GM18861 (cell line): ENCODE measurements around the gene SERPINA9.
"Not testable (repeated sequence)": the region's sequence is repeated elsewhere in the genome, so short reads cannot be mapped to it uniquely, and the experiment has no call there.

Source experiments
- ATAC-seq: cut with Tn5 transposase; IDR thresholded peaks from one replicate; pipeline ENCODE4 v1.9.1; 2021; ENCODE audit not compliant: unreplicated experiment

Gene SERPINA9

GRCh38 chr14:94428610-94429009 lies 47.4 kb downstream of the SERPINA9 start:
- no peak for ATAC-seq

DNA sequence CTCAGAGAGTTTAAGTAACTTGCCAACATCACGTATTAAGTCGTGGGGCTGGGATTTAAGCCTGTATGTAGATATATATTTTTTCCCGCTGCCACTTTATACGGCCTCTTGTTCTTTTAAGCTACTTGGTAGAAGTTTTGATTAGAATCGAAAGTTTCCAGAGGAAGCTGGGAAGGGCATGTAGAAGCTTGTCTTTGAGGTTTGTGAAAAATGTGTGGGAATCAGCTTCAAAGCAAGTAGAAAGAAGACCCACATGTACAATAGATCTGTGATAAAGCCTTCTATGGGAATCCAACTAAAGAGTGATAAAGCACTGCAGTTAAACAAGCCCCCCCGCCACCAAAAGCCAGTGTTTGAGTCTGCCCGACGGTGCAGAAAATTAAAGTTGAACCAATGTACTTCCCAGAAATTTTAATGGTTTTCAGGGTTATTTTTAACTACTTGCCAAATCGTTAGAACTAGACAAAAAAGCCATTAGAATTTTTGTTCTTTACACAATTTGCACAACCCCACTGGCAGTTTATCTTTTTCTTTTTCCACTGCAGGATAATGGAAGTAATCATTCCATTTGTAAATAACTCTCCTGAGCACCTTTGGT lies 48.9 kb downstream of the SERPINA9 start:
- ATAC-seq, result no peak

DNA sequence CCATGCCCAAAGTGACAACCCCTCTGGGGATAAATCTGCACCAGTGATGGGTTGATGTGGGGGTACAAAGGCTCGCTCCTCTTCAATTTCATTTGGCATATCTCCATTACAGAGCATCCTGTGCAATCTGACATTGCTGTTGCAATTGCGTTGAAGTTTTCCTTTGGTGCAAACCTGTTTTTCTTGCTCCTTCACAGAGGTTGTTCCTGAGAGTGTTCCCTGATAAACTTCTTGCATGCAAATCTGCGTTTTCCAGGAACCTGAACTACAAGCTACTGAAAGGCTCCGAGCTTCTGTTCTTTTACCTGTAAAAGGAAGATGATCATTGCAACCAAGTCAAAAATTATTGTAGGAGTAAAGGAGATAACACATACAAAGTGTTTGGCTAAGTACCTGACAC lies 49.5 kb downstream of the SERPINA9 start:
- no peak for ATAC-seq

DNA sequence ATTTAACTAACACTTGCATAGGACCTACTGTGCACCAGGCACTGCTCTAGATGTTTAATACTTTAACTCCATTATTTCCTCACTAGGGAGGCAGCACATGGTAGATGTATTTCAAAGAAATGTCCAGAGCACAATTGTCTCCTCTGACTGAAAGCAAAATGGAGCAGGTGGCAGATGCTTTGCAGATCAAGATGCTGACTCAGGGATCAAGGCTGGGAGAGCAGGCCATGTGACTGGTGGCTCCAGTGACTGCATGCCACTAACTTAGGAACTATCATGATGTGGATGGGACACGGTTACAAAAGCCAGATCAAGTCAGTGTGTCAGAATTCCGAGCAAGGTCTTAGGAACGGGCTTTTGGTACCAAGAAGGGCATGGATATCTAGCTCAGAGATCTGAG lies 51.6 kb downstream of the SERPINA9 start:
- ATAC-seq, result no peak

DNA sequence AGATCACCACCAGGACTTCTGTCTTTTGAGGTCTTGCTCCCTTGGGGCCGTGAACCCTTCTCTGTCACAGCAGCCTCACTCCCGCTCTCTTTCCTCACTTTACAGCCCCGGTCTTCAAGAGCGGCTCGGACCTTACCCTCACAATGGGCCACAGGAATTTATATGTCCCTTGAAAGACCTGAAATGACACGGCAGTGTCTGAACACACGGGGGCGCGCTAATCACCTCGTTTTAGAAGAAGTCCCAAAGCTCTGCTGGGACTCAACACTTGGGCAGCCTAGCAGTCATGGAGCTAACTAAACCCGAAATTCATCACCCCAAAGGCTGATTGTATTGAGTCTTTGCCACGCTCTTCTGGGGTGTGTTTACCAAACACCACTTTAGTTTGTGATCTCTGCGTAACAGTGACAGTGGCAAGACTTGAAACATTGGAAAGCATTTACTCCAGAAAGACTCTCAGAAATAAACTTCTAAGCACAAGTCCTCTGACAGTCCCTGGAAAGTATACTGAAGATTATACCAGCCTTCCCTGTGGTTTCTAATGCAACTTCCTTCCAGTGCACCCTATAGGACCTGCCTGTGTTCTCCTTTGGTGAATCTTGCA lies 52.4 kb downstream of the SERPINA9 start:
- ATAC-seq, result no peak

GRCh38 chr14:94421316-94421715 lies 54.7 kb downstream of the SERPINA9 start:
- ATAC-seq, result no peak

DNA sequence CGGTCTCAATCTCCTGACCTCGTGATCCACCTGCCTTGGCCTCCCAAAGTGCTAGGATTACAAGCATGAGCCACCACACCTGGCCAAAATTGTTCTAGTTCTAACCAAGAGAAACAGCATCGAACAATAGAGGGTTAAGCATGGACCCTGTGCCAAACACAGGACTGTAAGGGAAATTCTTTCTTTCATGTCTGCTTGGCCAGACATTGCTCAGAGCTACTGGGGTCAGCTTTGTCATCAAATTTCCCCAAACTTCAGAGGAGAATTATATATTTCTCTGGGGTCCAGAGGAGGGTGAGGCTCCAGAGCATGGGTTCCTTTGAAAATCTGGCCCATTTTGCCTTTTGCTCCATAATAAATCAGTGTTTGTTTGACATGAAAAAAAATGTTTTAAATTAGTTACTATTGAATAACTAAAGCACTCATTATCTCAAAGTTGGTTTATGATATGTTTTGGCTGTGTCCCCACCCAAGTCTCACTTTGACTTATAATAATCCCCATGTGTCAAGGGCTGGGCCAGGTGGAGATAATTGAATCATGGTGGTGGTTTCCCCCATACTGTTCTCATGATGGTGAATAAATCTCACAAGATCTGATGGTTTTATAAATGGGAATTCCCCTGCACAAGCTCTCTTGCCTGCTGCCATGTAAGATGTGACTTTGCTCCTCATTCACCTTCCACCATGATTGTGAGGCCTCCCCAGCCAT lies 58.3 kb downstream of the SERPINA9 start:
- not testable (repeated sequence) for ATAC-seq
